HL-60 (cell line): ENCODE data around the gene TIMM44.

Experiments used
- CTCF ChIP-seq: IDR thresholded peaks from one replicate; pipeline ENCODE4 v1.5.1; 2011; ENCODE audit warnings: low read length, control low read depth, inconsistent platforms; ENCODE audit not compliant: insufficient read depth
- POLR2AphosphoS5 ChIP-seq: IDR thresholded peaks from 2 replicates; pipeline ENCODE4 v1.6.1; 2012; ENCODE audit warnings: low read depth
- REST ChIP-seq: IDR thresholded peaks from 2 replicates; pipeline ENCODE4 v1.6.1; 2012; ENCODE audit warnings: low read depth; ENCODE audit not compliant: insufficient replicate concordance
- SPI1 ChIP-seq: IDR thresholded peaks from 2 replicates; pipeline ENCODE4 v1.6.1; 2012; ENCODE audit warnings: low read depth, mild to moderate bottlenecking, borderline replicate concordance

- TF ChIP-seq CTCF (no peak), REST (no peak), POLR2AphosphoS5 (no peak), SPI1 (no peak)
Observed at GRCh38 chr19:7910321-7911161, 32.9 kb downstream of the TIMM44 start.
